SK-N-SH (cell line): Measurements from ENCODE around the gene TSC1. TPM values are rescaled to one million over a fixed set of nuclear protein-coding genes. Genes with fewer than 3 reads are reported as not detected.

ENCODE experiments used
- CTCF ChIA-PET: fragments of 300-600, 350-600 bp; formaldehyde crosslinking; extraction: SDS; loops from one replicate; lab custom pipeline; 2021; lab: Yijun Ruan, JAX
- POLR2A ChIA-PET: fragments of 350-600 bp; sonication (Branson Sonifier 250); formaldehyde crosslinking; extraction: SDS; loops from one replicate; lab custom pipeline; 2020; ENCODE audit warnings: antibody characterized with exemption, inconsistent platforms; lab: Yijun Ruan, JAX
- DNase-seq: peaks from one replicate; pipeline ENCODE4 v3.0.0; 2012
- H2AFZ ChIP-seq: fragments of 200-600 bp; sonication (generic); 2 replicates; pipeline ENCODE4 v1.8.1; 2016; ENCODE audit warnings: antibody characterized with exemption, mild to moderate bottlenecking, low read depth
- H3F3A ChIP-seq: fragments of 200-600 bp; sonication (generic); replicated peaks from 2 replicates; pipeline ENCODE3; 2016; ENCODE audit warnings: antibody characterized with exemption, mild to moderate bottlenecking; ENCODE audit not compliant: insufficient read depth
- H3K27ac ChIP-seq, 2 experiments: fragments of 200-500 bp in 1 of 2; fragments of 200-600 bp in 1 of 2; sonication (Bioruptor generic) in 1 of 2; sonication (generic), shearing (Covaris generic) in 1 of 2; 2 replicates each; pipeline versions ENCODE4 v1.5.1 to v1.6.1; 2014 to 2016; ENCODE audit warnings: low read depth in 2 of 2, inconsistent platforms in 1 of 2, low read length in 1 of 2, mild to moderate bottlenecking in 1 of 2, mixed read lengths in 1 of 2
- H3K27me3 ChIP-seq: fragments of 200-600 bp; sonication (generic), shearing (Covaris generic); 2 replicates; pipeline ENCODE4 v1.6.1; 2016; ENCODE audit warnings: mixed run types; ENCODE audit not compliant: insufficient read depth
- H3K36me3 ChIP-seq, 2 experiments: fragments of 200-500 bp in 1 of 2; fragments of 200-600 bp in 1 of 2; sonication (Bioruptor generic) in 1 of 2; sonication (generic) in 1 of 2; replicated peaks in 1 of 2; 2 replicates each; pipeline versions ENCODE3 to v1.5.1; 2014 to 2016; ENCODE audit warnings: low read length in 1 of 2, mild to moderate bottlenecking in 1 of 2; ENCODE audit not compliant: insufficient read depth in 2 of 2, control insufficient read depth in 1 of 2
- H3K4me1 ChIP-seq, 2 experiments: fragments of 200-500 bp in 1 of 2; fragments of 200-600 bp in 1 of 2; sonication (Bioruptor generic) in 1 of 2; sonication (generic), shearing (Covaris generic) in 1 of 2; 2 replicates each; pipeline versions ENCODE4 v1.5.1 to v1.6.1; 2014 to 2016; ENCODE audit warnings: low read depth in 1 of 2, low read length in 1 of 2, mixed run types in 1 of 2; ENCODE audit not compliant: insufficient read depth in 2 of 2, control insufficient read depth in 1 of 2
- H3K4me2 ChIP-seq: fragments of 200-600 bp; sonication (generic), shearing (Covaris generic); 2 replicates; pipeline ENCODE4 v1.6.1; 2017; ENCODE audit warnings: mixed run types
- H3K4me3 ChIP-seq, 2 experiments: fragments of 200-500 bp in 1 of 2; fragments of 200-600 bp in 1 of 2; sonication (Bioruptor generic) in 1 of 2; sonication (generic), shearing (Covaris generic) in 1 of 2; 2 replicates each; pipeline versions ENCODE4 v1.5.1 to v1.8.1; 2014 to 2016; ENCODE audit warnings: low read depth in 2 of 2, inconsistent platforms in 1 of 2, low read length in 1 of 2, mild to moderate bottlenecking in 1 of 2, mixed read lengths in 1 of 2, moderate library complexity in 1 of 2
- H3K79me2 ChIP-seq: fragments of 200-600 bp; sonication (generic); 2 replicates; pipeline ENCODE4 v1.8.1; 2017; ENCODE audit warnings: mild to moderate bottlenecking; ENCODE audit not compliant: insufficient read depth
- H3K9ac ChIP-seq: fragments of 200-600 bp; sonication (generic); 2 replicates; pipeline ENCODE4 v1.6.1; 2017; ENCODE audit warnings: mixed run types
- H3K9me2 ChIP-seq: fragments of 200-600 bp; sonication (generic); 2 replicates; pipeline ENCODE4 v1.6.1; 2017; ENCODE audit warnings: mixed run types
- H3K9me3 ChIP-seq: fragments of 200-600 bp; sonication (generic); 2 replicates; pipeline ENCODE4 v1.6.1; 2017; ENCODE audit warnings: mixed run types, mild to moderate bottlenecking, moderate library complexity
- H4K20me1 ChIP-seq: fragments of 200-600 bp; sonication (generic); 2 replicates; pipeline ENCODE4 v1.6.1; 2017; ENCODE audit warnings: mild to moderate bottlenecking, mixed run types; ENCODE audit not compliant: insufficient read depth
- CHD2 ChIP-seq: fragments of 150-350 bp; IDR thresholded peaks from 2 replicates; pipeline ENCODE4 v1.6.1; 2018; ENCODE audit warnings: low read length; ENCODE audit not compliant: partially characterized antibody
- EP300 ChIP-seq, 2 experiments: IDR thresholded peaks; 2 replicates each; pipeline versions ENCODE4 v1.4.0 to v1.6.1; 2012; ENCODE audit warnings: borderline replicate concordance in 1 of 2, low read depth in 1 of 2, low read length in 1 of 2
- FOSL2 ChIP-seq: IDR thresholded peaks from 2 replicates; pipeline ENCODE4 v1.4.0; 2012; ENCODE audit warnings: low read depth, mild to moderate bottlenecking, moderate library complexity, borderline replicate concordance
- FOXJ3 ChIP-seq: sonication (generic); formaldehyde crosslinking; IDR thresholded peaks from 2 replicates; pipeline ENCODE4 v1.5.1; 2020; ENCODE audit warnings: mild to moderate bottlenecking, missing genetic modification reagents
- FOXM1 ChIP-seq: IDR thresholded peaks from 2 replicates; pipeline ENCODE4 v1.4.0; 2012; ENCODE audit warnings: low read depth, mild to moderate bottlenecking
- GABPA ChIP-seq: IDR thresholded peaks from 2 replicates; pipeline ENCODE4 v1.4.0; 2012; ENCODE audit warnings: low read depth, mild to moderate bottlenecking
- JUND ChIP-seq: IDR thresholded peaks from 2 replicates; pipeline ENCODE4 v1.4.0; 2012
- NFIC ChIP-seq: IDR thresholded peaks from 2 replicates; pipeline ENCODE4 v1.4.0; 2012; ENCODE audit warnings: borderline replicate concordance
- NRF1 ChIP-seq: IDR thresholded peaks from 2 replicates; pipeline ENCODE4 v1.6.1; 2012; ENCODE audit warnings: low read depth, mild to moderate bottlenecking, low read length
- PBX3 ChIP-seq: IDR thresholded peaks from 2 replicates; pipeline ENCODE4; 2012
- POLR2AphosphoS5 ChIP-seq: IDR thresholded peaks from 2 replicates; pipeline ENCODE4 v1.6.1; 2012; ENCODE audit warnings: low read depth, low read length
- RAD21 ChIP-seq: IDR thresholded peaks from 2 replicates; pipeline ENCODE4 v1.6.1; 2012; ENCODE audit warnings: mild to moderate bottlenecking, low read length
- RCOR1 ChIP-seq: fragments of 150-350 bp; IDR thresholded peaks from 2 replicates; pipeline ENCODE4 v1.6.1; 2017; ENCODE audit warnings: antibody characterized with exemption, low read length
- TCF12 ChIP-seq: IDR thresholded peaks from 2 replicates; pipeline ENCODE4 v1.4.0; 2012
- TEAD4 ChIP-seq: IDR thresholded peaks from 2 replicates; pipeline ENCODE4 v1.4.0; 2012; ENCODE audit warnings: mild to moderate bottlenecking, borderline replicate concordance; ENCODE audit not compliant: insufficient read depth
- WGBS: methylation state at CpG from one replicate; pipeline ENCODE4 v1.1.6; 2017; ENCODE audit warnings: low lambda C conversion rate; 5-methylcytosine and 5-hydroxymethylcytosine counted together
- polyA plus RNA-seq, 3 experiments: library from polyadenylated mRNA; depleted of rRNA; stranded (reverse); fragments of >200 nt; gene quantifications; 2 replicates each; pipeline ENCODE4 v1.2.3, GENCODE V29; 2012
- TF ChIP-seq, protein P1 (sequence below): IDR thresholded peaks from 2 replicates; pipeline ENCODE4 v1.6.1; 2012; ENCODE audit warnings: mild to moderate bottlenecking, low read depth, low read length, moderate library complexity
- TF ChIP-seq, protein P2 (sequence below): IDR thresholded peaks from 2 replicates; pipeline ENCODE4 v1.4.0; 2012; ENCODE audit warnings: low read depth, borderline replicate concordance
- TF ChIP-seq, protein P3 (sequence below): fragments of 150-350 bp; IDR thresholded peaks from 2 replicates; pipeline ENCODE4 v1.6.1; 2016; ENCODE audit warnings: mild to moderate bottlenecking, low read depth, low read length
- TF ChIP-seq, protein P4 (sequence below): IDR thresholded peaks from 2 replicates; pipeline ENCODE4 v1.4.0; 2012; ENCODE audit warnings: low read depth, borderline replicate concordance
- TF ChIP-seq, protein P5 (sequence below): fragments of 150-350 bp; IDR thresholded peaks from 2 replicates; pipeline ENCODE4 v1.6.1; 2017; ENCODE audit warnings: antibody characterized with exemption, low read length, low read depth, borderline replicate concordance

The TSC1 gene
- polyA plus RNA-seq, 1 of the 3 experiments (the other 2 are of a cell fraction) = 18.3 TPM

DNA sequence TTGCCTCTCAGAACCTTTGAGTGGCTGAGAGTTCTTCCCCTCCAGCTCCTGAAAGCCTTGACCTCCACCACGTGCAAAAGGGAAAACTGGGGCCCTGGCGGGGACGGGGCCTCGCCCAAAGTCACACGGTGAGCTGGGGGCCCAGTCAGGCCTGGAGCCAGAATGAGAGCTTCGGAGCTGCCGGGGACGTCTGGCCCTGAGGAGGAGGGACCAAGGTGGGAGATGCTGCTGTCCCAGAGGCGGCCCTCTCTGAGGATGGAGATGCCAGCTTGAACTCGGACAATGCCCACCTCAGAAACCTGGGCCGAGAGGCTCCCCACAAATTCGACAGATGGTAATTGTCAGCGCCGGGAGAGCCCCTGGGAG lies 67.0 kb downstream of the TSC1 start (continued):
- TF ChIP-seq, protein P1, sequence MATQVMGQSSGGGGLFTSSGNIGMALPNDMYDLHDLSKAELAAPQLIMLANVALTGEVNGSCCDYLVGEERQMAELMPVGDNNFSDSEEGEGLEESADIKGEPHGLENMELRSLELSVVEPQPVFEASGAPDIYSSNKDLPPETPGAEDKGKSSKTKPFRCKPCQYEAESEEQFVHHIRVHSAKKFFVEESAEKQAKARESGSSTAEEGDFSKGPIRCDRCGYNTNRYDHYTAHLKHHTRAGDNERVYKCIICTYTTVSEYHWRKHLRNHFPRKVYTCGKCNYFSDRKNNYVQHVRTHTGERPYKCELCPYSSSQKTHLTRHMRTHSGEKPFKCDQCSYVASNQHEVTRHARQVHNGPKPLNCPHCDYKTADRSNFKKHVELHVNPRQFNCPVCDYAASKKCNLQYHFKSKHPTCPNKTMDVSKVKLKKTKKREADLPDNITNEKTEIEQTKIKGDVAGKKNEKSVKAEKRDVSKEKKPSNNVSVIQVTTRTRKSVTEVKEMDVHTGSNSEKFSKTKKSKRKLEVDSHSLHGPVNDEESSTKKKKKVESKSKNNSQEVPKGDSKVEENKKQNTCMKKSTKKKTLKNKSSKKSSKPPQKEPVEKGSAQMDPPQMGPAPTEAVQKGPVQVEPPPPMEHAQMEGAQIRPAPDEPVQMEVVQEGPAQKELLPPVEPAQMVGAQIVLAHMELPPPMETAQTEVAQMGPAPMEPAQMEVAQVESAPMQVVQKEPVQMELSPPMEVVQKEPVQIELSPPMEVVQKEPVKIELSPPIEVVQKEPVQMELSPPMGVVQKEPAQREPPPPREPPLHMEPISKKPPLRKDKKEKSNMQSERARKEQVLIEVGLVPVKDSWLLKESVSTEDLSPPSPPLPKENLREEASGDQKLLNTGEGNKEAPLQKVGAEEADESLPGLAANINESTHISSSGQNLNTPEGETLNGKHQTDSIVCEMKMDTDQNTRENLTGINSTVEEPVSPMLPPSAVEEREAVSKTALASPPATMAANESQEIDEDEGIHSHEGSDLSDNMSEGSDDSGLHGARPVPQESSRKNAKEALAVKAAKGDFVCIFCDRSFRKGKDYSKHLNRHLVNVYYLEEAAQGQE = no peak
- TF ChIP-seq FOXJ3 (CRISPR knock-in tag) (no peak), JUND (no peak), NFIC (no peak), POLR2AphosphoS5 (no peak)
- TF ChIP-seq, protein P2, sequence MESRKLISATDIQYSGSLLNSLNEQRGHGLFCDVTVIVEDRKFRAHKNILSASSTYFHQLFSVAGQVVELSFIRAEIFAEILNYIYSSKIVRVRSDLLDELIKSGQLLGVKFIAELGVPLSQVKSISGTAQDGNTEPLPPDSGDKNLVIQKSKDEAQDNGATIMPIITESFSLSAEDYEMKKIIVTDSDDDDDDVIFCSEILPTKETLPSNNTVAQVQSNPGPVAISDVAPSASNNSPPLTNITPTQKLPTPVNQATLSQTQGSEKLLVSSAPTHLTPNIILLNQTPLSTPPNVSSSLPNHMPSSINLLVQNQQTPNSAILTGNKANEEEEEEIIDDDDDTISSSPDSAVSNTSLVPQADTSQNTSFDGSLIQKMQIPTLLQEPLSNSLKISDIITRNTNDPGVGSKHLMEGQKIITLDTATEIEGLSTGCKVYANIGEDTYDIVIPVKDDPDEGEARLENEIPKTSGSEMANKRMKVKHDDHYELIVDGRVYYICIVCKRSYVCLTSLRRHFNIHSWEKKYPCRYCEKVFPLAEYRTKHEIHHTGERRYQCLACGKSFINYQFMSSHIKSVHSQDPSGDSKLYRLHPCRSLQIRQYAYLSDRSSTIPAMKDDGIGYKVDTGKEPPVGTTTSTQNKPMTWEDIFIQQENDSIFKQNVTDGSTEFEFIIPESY = no peak

DNA sequence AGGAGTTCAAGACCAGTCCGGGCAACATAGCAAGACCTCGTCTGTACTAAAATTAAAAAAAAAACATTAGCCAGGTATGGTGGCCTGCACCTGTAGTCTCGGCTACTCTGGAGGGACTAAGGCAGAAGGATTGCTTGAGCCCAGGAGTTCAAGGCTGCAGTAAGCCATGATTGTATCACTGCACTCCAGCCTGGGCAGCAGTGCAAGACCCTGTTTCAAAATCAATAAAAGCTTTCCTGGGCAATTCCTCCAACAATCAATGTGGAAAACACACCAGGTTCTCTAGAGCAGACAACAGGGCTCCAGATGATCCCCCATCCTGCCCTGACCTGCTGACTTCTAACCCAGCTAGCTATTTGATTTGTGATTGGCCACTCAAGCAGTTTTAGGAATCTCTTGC lies 67.6 kb downstream of the TSC1 start:
- ChIA-PET CTCF (interaction anchor here (1.1 to 1.3 kb wide), 3 partner anchors 9 to 60 kb away, joined by 3 to 5 read pairs (median 3); no protein-coding TSS in a partner anchor), POLR2A (no interaction called here)
- no peak for DNase-seq
- H3F3A ChIP-seq = no peaks in the 10 kb centered on the region
- H3K79me2 ChIP-seq = no peaks in the 10 kb centered on the region; the same call in 1 of the 2 replicates
- H3K4me2 ChIP-seq = no peak overlapping the region
- H3K9ac ChIP-seq = no peak overlapping the region
- no peaks in the 10 kb centered on the region for H3K36me3 ChIP-seq
- no peak overlapping the region for H3K4me3 ChIP-seq
- H4K20me1 ChIP-seq = no peaks in the 10 kb centered on the region
- no peaks in the 10 kb centered on the region for H3K9me2 ChIP-seq
- WGBS = 71% methylated on average over 3 of the region's 3 CpGs
- H3K27me3 ChIP-seq = no peaks in the 10 kb centered on the region
- no peaks in the 10 kb centered on the region for H3K9me3 ChIP-seq
- peaks cover 0 to 7% of the 10 kb centered on the region in 2 experiments; a peak in 1 of 4 replicates for H3K4me1 ChIP-seq
- H2AFZ ChIP-seq = no peak overlapping the region
- no peak overlapping the region for H3K27ac ChIP-seq
- no peak for TF ChIP-seq EP300 (IDR thresholded peaks at IDR 0.05; ENCODE audit: borderline replicate concordance in 1 of 2, low read depth in 1 of 2, low read length in 1 of 2)
- TF ChIP-seq TCF12 = no peak
- no peak for TF ChIP-seq NFIC
- TF ChIP-seq POLR2AphosphoS5 = no peak
- TF ChIP-seq GABPA = no peak
- TF ChIP-seq FOXM1 = no peak
- no peak for TF ChIP-seq FOSL2
- TF ChIP-seq CHD2 = no peak
- TF ChIP-seq, protein P3, sequence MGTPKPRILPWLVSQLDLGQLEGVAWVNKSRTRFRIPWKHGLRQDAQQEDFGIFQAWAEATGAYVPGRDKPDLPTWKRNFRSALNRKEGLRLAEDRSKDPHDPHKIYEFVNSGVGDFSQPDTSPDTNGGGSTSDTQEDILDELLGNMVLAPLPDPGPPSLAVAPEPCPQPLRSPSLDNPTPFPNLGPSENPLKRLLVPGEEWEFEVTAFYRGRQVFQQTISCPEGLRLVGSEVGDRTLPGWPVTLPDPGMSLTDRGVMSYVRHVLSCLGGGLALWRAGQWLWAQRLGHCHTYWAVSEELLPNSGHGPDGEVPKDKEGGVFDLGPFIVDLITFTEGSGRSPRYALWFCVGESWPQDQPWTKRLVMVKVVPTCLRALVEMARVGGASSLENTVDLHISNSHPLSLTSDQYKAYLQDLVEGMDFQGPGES = no peak
- TF ChIP-seq TEAD4 = no peak
- no peak for TF ChIP-seq RCOR1
- TF ChIP-seq NRF1 = no peak
- TF ChIP-seq PBX3 = no peak
- TF ChIP-seq, protein P2 = no peak
- TF ChIP-seq RAD21 = no peak
- no peak for TF ChIP-seq JUND
- TF ChIP-seq, protein P4, sequence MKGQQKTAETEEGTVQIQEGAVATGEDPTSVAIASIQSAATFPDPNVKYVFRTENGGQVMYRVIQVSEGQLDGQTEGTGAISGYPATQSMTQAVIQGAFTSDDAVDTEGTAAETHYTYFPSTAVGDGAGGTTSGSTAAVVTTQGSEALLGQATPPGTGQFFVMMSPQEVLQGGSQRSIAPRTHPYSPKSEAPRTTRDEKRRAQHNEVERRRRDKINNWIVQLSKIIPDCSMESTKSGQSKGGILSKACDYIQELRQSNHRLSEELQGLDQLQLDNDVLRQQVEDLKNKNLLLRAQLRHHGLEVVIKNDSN = no peak
- TF ChIP-seq, protein P5, sequence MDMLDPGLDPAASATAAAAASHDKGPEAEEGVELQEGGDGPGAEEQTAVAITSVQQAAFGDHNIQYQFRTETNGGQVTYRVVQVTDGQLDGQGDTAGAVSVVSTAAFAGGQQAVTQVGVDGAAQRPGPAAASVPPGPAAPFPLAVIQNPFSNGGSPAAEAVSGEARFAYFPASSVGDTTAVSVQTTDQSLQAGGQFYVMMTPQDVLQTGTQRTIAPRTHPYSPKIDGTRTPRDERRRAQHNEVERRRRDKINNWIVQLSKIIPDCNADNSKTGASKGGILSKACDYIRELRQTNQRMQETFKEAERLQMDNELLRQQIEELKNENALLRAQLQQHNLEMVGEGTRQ = no peak
